Stimulated activated naive B cell treated with anti-CD40 and anti-IgM and Interleukin-4, amounts not matched to agents 10 μg/mL and 1 μg/mL and 100 μg/mL, for 72 hours (primary cell): ENCODE results near the gene ADCY1.
A peak's percentile ranks its signal among the peaks of the same experiment; 100 is the strongest.

Source experiments
- ATAC-seq, 2 donors: fragments of 150-1000 bp; cut with Tn5 transposase; replicated peaks; 2 replicates each; pipeline ENCODE4 v1.10.0; 2021; ENCODE audit warnings: moderate library complexity in 1 of 2
- DNase-seq: peaks from one replicate; pipeline ENCODE4 v3.0.0; 2021
- H3K27ac Mint-ChIP-seq: one replicate; pipeline ENCODE4 v1.8.0; 2022; ENCODE audit warnings: mild to moderate bottlenecking, mixed read lengths
- H3K27me3 Mint-ChIP-seq, 2 donors: one replicate each; pipeline ENCODE4 v1.8.0; 2022; ENCODE audit warnings: mixed read lengths in 2 of 2
- H3K36me3 Mint-ChIP-seq, 2 donors: one replicate each; pipeline ENCODE4 v1.8.0; 2022; ENCODE audit warnings: mixed read lengths in 2 of 2, mild to moderate bottlenecking in 1 of 2
- H3K4me1 Mint-ChIP-seq, 2 donors: one replicate each; pipeline ENCODE4 v1.8.0; 2022; ENCODE audit warnings: mixed read lengths in 2 of 2, mild to moderate bottlenecking in 1 of 2
- H3K4me3 Mint-ChIP-seq, 2 donors: one replicate each; pipeline ENCODE4 v1.8.0; 2022; ENCODE audit warnings: mild to moderate bottlenecking in 2 of 2, mixed read lengths in 2 of 2, moderate library complexity in 1 of 2
- H3K9me3 Mint-ChIP-seq, 2 donors: one replicate each; pipeline ENCODE4 v1.8.0; 2022; ENCODE audit warnings: mixed read lengths in 2 of 2, mild to moderate bottlenecking in 1 of 2

The ADCY1 gene

GRCh38 chr7:45569290-45569685 lies 4.9 kb upstream of the ADCY1 start:
- Mint-ChIP-seq H3K27me3 (peaks cover 38 to 41% of the 10 kb centered on the region in 2 donors), H3K27ac (no peak overlapping the region), H3K9me3 (no peaks in the 10 kb centered on the region), H3K4me3 (no peak overlapping the region), H3K36me3 (no peaks in the 10 kb centered on the region), H3K4me1 (no peaks in the 10 kb centered on the region)
- DNase-seq, result no peak
- no peak for ATAC-seq

- ATAC-seq (no peak), DNase-seq (no peak)
- H3K4me3 Mint-ChIP-seq, result no peak overlapping the region
- no peak overlapping the region for H3K27ac Mint-ChIP-seq
- H3K36me3 Mint-ChIP-seq, result no peaks in the 10 kb centered on the region
- no peaks in the 10 kb centered on the region for H3K9me3 Mint-ChIP-seq
- peaks cover 0 to 5% of the 10 kb centered on the region in 2 donors for H3K4me1 Mint-ChIP-seq
- H3K27me3 Mint-ChIP-seq, result peaks cover 40 to 48% of the 10 kb centered on the region in 2 donors
Measured at GRCh38 chr7:45570797-45571196, 3.4 kb upstream of the ADCY1 start.

GRCh38 chr7:45573204-45573603 lies 964 bp upstream of the ADCY1 start:
- H3K9me3 Mint-ChIP-seq, result no peaks in the 10 kb centered on the region
- H3K27ac Mint-ChIP-seq, result no peak overlapping the region

GRCh38 chr7:45574416-45574668 lies 174 bp downstream of the ADCY1 start:
- no peak for ATAC-seq
- H3K9me3 Mint-ChIP-seq, result no peaks in the 10 kb centered on the region
- DNase-seq, result no peak
- H3K4me1 Mint-ChIP-seq, result peaks cover 0 to 5% of the 10 kb centered on the region in 2 donors
- no peak overlapping the region for H3K4me3 Mint-ChIP-seq
- no peaks in the 10 kb centered on the region for H3K36me3 Mint-ChIP-seq
- no peak overlapping the region for H3K27ac Mint-ChIP-seq
- peaks cover 49 to 51% of the 10 kb centered on the region in 2 donors for H3K27me3 Mint-ChIP-seq

More at GRCh38 chr7:45573204-45573603, 964 bp upstream of the ADCY1 start:
- Mint-ChIP-seq H3K4me1 (peaks cover 0 to 5% of the 10 kb centered on the region in 2 donors), H3K27me3 (peaks cover 49 to 51% of the 10 kb centered on the region in 2 donors), H3K36me3 (no peaks in the 10 kb centered on the region), H3K4me3 (peak overlapping the region; percentile 14 to 46)
- ATAC-seq, result no peak
- DNase-seq, result no peak

- H3K9me3 Mint-ChIP-seq, result no peaks in the 10 kb centered on the region
- H3K27ac Mint-ChIP-seq, result no peak overlapping the region
- no peaks in the 10 kb centered on the region for H3K36me3 Mint-ChIP-seq
- H3K4me3 Mint-ChIP-seq, result peak overlapping the region in 1 of 2 donors; percentile 47
- H3K27me3 Mint-ChIP-seq, result peaks cover 43 to 51% of the 10 kb centered on the region in 2 donors
- DNase-seq (no peak), ATAC-seq (peak; percentile 35 to 48)
- peaks cover 0 to 5% of the 10 kb centered on the region in 2 donors for H3K4me1 Mint-ChIP-seq
Measured at GRCh38 chr7:45574669-45575500, 717 bp downstream of the ADCY1 start.

GRCh38 chr7:45575501-45576248 lies 1.5 kb downstream of the ADCY1 start:
- Mint-ChIP-seq H3K4me3 (no peak overlapping the region), H3K9me3 (no peaks in the 10 kb centered on the region), H3K36me3 (no peaks in the 10 kb centered on the region), H3K27ac (no peak overlapping the region), H3K27me3 (peaks cover 36 to 43% of the 10 kb centered on the region in 2 donors), H3K4me1 (peaks cover 0 to 5% of the 10 kb centered on the region in 2 donors)
- ATAC-seq (no peak), DNase-seq (no peak)

GRCh38 chr7:45576249-45576929 lies 2.2 kb downstream of the ADCY1 start:
- Mint-ChIP-seq H3K27ac (no peak overlapping the region), H3K4me3 (no peak overlapping the region), H3K4me1 (peaks cover 0 to 5% of the 10 kb centered on the region in 2 donors), H3K27me3 (peaks cover 36 to 40% of the 10 kb centered on the region in 2 donors), H3K36me3 (no peaks in the 10 kb centered on the region), H3K9me3 (no peaks in the 10 kb centered on the region)
- DNase-seq (no peak), ATAC-seq (no peak)

- H3K27me3 Mint-ChIP-seq, result peaks cover 21 to 31% of the 10 kb centered on the region in 2 donors
- H3K4me3 Mint-ChIP-seq, result no peak overlapping the region
- no peaks in the 10 kb centered on the region for H3K9me3 Mint-ChIP-seq
- no peak for DNase-seq
- H3K36me3 Mint-ChIP-seq, result no peaks in the 10 kb centered on the region
- H3K27ac Mint-ChIP-seq, result no peak overlapping the region
- H3K4me1 Mint-ChIP-seq, result peaks cover 0 to 5% of the 10 kb centered on the region in 2 donors
- no peak for ATAC-seq
Measured at GRCh38 chr7:45578022-45578421, 3.9 kb downstream of the ADCY1 start.

GRCh38 chr7:45578467-45578866 lies 4.3 kb downstream of the ADCY1 start:
- peaks cover 0 to 5% of the 10 kb centered on the region in 2 donors for H3K4me1 Mint-ChIP-seq
- no peaks in the 10 kb centered on the region for H3K9me3 Mint-ChIP-seq
- H3K36me3 Mint-ChIP-seq, result no peaks in the 10 kb centered on the region
- ATAC-seq (no peak), DNase-seq (no peak)
- no peak overlapping the region for H3K4me3 Mint-ChIP-seq
- no peak overlapping the region for H3K27ac Mint-ChIP-seq
- H3K27me3 Mint-ChIP-seq, result peaks cover 17 to 27% of the 10 kb centered on the region in 2 donors

- no peak for DNase-seq
- H3K4me3 Mint-ChIP-seq, result no peak overlapping the region
- H3K27ac Mint-ChIP-seq, result no peak overlapping the region
- H3K36me3 Mint-ChIP-seq, result no peaks in the 10 kb centered on the region
- H3K27me3 Mint-ChIP-seq, result peaks cover 11 to 21% of the 10 kb centered on the region in 2 donors
- H3K4me1 Mint-ChIP-seq, result peaks cover 0 to 5% of the 10 kb centered on the region in 2 donors
- no peak for ATAC-seq
- no peaks in the 10 kb centered on the region for H3K9me3 Mint-ChIP-seq
Measured at GRCh38 chr7:45579391-45579801, 5.2 kb downstream of the ADCY1 start.

- H3K27ac Mint-ChIP-seq, result no peak overlapping the region
- no peaks in the 10 kb centered on the region for H3K36me3 Mint-ChIP-seq
- H3K27me3 Mint-ChIP-seq, result peaks cover 11 to 16% of the 10 kb centered on the region in 2 donors
- no peaks in the 10 kb centered on the region for H3K9me3 Mint-ChIP-seq
- no peak overlapping the region for H3K4me3 Mint-ChIP-seq
- no peak for DNase-seq
- peak in 1 of 2 donors; percentile 29 for ATAC-seq
- H3K4me1 Mint-ChIP-seq, result peaks cover 0 to under 1% of the 10 kb centered on the region in 2 donors
Measured at GRCh38 chr7:45580053-45580872, 6.1 kb downstream of the ADCY1 start.

- H3K4me3 Mint-ChIP-seq, result no peak overlapping the region
- H3K27ac Mint-ChIP-seq, result no peak overlapping the region
- ATAC-seq (no peak), DNase-seq (no peak)
- no peaks in the 10 kb centered on the region for H3K4me1 Mint-ChIP-seq
- H3K36me3 Mint-ChIP-seq, result no peaks in the 10 kb centered on the region
- H3K9me3 Mint-ChIP-seq, result no peaks in the 10 kb centered on the region
- H3K27me3 Mint-ChIP-seq, result peaks cover 3 to 5% of the 10 kb centered on the region in 2 donors
Measured at GRCh38 chr7:45581271-45581780, 7.2 kb downstream of the ADCY1 start.

- Mint-ChIP-seq H3K4me1 (no peaks in the 10 kb centered on the region), H3K27ac (no peak overlapping the region), H3K27me3 (no peaks in the 10 kb centered on the region), H3K36me3 (no peaks in the 10 kb centered on the region), H3K9me3 (no peaks in the 10 kb centered on the region), H3K4me3 (no peak overlapping the region)
- ATAC-seq (no peak), DNase-seq (no peak)
Measured at GRCh38 chr7:45582136-45582749, 8.1 kb downstream of the ADCY1 start.
